Measurements from ENCODE around the gene MSH3. TPM values are rescaled to one million over a fixed set of nuclear protein-coding genes. Genes with fewer than 3 reads are reported as not detected.
"Not testable (repeated sequence)": the region's sequence is repeated elsewhere in the genome, so short reads cannot be mapped to it uniquely, and the experiment has no call there.

MSH3 gene
- total and polyA plus RNA-seq, 2 donors from 2014 or later: 7.0 to 22.1 TPM

DNA sequence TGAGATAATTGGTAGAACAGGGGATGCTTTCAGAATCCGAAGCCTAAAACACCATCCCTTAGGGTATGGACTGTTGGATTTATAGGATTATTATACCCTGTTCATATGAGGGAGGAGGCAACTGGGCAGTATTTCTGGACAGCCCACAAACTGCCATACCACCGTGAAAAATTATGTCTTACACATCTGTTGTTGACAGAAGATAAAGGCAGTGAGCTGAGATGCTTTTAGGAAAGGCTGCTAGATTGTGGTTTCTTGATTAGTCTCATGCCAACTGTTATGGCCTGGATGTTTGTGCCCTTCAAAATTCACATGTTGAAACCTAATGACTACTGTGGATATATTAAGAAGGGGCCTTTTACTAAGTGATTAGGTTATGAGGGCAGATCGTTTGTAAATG, 84.0 kb downstream of the MSH3 start:
- H3K4me1 ChIP-seq (ENCODE audit: control insufficient read depth in 2 of 3, insufficient read depth in 2 of 3, low read depth in 1 of 3, low read length in 3 of 3): peaks cover 0 to 5% (median 0%) of the 10 kb centered on the region in 3 donors
- H3K9me3 ChIP-seq (ENCODE audit: control insufficient read depth in 2 of 3, insufficient read depth in 1 of 3, low read length in 3 of 3): no peaks in the 10 kb centered on the region
- no peak overlapping the region for H3K4me3 ChIP-seq (ENCODE audit: low read length in 3 of 3)
- H3K9ac ChIP-seq (ENCODE audit: low read length in 3 of 3): no peak overlapping the region
- H3K27ac ChIP-seq (ENCODE audit: low read depth in 2 of 2, low read length in 2 of 2): no peak overlapping the region
- no peaks in the 10 kb centered on the region for H3K27me3 ChIP-seq (ENCODE audit: control insufficient read depth, insufficient read depth, low read length)
- FAIRE-seq: no peak
- intact Hi-C loops (cut with DNase I): no loop called here
- TF ChIP-seq, protein P1, sequence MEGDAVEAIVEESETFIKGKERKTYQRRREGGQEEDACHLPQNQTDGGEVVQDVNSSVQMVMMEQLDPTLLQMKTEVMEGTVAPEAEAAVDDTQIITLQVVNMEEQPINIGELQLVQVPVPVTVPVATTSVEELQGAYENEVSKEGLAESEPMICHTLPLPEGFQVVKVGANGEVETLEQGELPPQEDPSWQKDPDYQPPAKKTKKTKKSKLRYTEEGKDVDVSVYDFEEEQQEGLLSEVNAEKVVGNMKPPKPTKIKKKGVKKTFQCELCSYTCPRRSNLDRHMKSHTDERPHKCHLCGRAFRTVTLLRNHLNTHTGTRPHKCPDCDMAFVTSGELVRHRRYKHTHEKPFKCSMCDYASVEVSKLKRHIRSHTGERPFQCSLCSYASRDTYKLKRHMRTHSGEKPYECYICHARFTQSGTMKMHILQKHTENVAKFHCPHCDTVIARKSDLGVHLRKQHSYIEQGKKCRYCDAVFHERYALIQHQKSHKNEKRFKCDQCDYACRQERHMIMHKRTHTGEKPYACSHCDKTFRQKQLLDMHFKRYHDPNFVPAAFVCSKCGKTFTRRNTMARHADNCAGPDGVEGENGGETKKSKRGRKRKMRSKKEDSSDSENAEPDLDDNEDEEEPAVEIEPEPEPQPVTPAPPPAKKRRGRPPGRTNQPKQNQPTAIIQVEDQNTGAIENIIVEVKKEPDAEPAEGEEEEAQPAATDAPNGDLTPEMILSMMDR (IDR thresholded peaks at IDR 0.05; ENCODE audit: borderline replicate concordance, extremely low read depth, insufficient read depth): no peak
- H3K36me3 ChIP-seq (ENCODE audit: control insufficient read depth in 2 of 3, insufficient read depth in 3 of 3, low read length in 3 of 3): no peaks in the 10 kb centered on the region
- no peak for DNase-seq

DNA sequence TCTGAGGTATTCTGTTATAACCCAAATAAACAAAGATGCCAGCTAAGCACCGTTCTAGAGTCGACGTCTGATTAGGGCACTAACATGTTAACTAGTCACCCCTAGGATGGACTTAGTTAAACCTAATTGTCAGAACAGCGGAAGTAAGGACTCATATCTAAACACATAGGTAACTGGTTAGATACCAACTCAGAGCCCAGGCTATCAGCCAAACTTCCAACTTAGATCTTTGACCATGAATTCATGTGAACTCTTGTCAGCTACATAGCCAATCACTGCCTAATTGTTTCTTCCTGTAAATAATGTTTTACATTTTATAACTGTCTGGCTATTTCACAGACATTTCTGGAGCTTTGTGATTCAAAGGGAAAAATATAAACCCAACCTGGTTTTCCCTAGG, 84.6 kb downstream of the MSH3 start:
- Histone ChIP-seq H3K27ac (ENCODE audit: low read depth in 2 of 2, low read length in 2 of 2) (peak overlapping the region; percentile 6 to 28), H3K36me3 (ENCODE audit: control insufficient read depth in 2 of 3, insufficient read depth in 3 of 3, low read length in 3 of 3) (no peaks in the 10 kb centered on the region), H3K4me1 (ENCODE audit: control insufficient read depth in 2 of 3, insufficient read depth in 2 of 3, low read depth in 1 of 3, low read length in 3 of 3) (peaks cover 0 to 5% (median 0%) of the 10 kb centered on the region in 3 donors), H3K9ac (ENCODE audit: low read length in 3 of 3) (no peak overlapping the region), H3K4me3 (ENCODE audit: low read length in 3 of 3) (no peak overlapping the region), H3K9me3 (ENCODE audit: control insufficient read depth in 2 of 3, insufficient read depth in 1 of 3, low read length in 3 of 3) (no peaks in the 10 kb centered on the region), H3K27me3 (ENCODE audit: control insufficient read depth, insufficient read depth, low read length) (no peaks in the 10 kb centered on the region)
- TF ChIP-seq, protein P1 (IDR thresholded peaks at IDR 0.05; ENCODE audit: borderline replicate concordance, extremely low read depth, insufficient read depth): no peak
- intact Hi-C loops (cut with DNase I): no loop called here
- FAIRE-seq (no peak), DNase-seq (no peak)

DNA sequence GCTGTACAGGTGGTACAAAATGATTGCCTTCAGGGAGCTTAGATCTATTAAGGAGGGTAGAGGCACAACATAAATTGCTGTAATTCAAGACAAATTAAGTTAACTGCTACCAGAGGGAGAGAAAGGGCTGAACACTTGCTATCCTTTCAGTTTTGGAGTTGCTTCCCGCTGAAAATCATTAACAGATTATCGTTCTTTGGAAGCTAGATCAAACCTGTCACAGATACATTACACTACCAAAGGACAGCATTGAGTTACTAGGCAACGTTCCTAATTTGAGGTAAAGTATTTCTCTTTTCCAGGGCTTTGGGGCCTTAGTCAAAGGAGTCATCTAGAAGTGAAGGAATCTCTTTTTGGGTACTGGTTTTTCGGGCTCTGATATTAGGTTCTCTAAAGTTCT, 85.0 kb downstream of the MSH3 start:
- Histone ChIP-seq H3K9ac (ENCODE audit: low read length in 3 of 3) (no peak overlapping the region), H3K27ac (ENCODE audit: low read depth in 2 of 2, low read length in 2 of 2) (peak overlapping the region; percentile 6 to 28), H3K9me3 (ENCODE audit: control insufficient read depth in 2 of 3, insufficient read depth in 1 of 3, low read length in 3 of 3) (no peaks in the 10 kb centered on the region), H3K4me1 (ENCODE audit: control insufficient read depth in 2 of 3, insufficient read depth in 2 of 3, low read depth in 1 of 3, low read length in 3 of 3) (peaks cover 0 to 5% (median 0%) of the 10 kb centered on the region in 3 donors), H3K4me3 (ENCODE audit: low read length in 3 of 3) (no peak overlapping the region), H3K27me3 (ENCODE audit: control insufficient read depth, insufficient read depth, low read length) (no peaks in the 10 kb centered on the region), H3K36me3 (ENCODE audit: control insufficient read depth in 2 of 3, insufficient read depth in 3 of 3, low read length in 3 of 3) (peaks cover 0 to under 1% (median 0%) of the 10 kb centered on the region in 3 donors)
- no peak for DNase-seq
- FAIRE-seq: no peak
- TF ChIP-seq, protein P1 (IDR thresholded peaks at IDR 0.05; ENCODE audit: borderline replicate concordance, extremely low read depth, insufficient read depth): no peak
- intact Hi-C loops (cut with DNase I): no loop called here

DNA sequence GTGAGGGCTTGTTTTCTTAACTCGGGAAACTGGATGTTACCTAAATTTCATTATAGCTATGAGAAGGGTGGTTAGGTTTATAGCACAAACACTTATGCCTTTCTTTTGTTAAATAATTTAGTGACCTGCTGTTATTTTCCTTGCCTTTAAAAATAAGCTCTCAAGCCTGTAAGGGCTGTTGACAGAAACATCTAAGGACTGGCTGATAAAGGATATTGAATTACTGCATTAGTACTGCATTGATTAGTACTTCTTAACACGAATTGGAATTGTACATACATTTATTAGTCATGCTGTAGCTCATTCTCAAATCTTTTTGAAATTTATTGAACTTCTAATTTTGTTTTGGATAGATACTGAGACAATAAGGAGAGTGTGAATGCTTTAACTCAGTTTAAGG, 85.4 kb downstream of the MSH3 start:
- FAIRE-seq: no peak
- Histone ChIP-seq H3K27ac (ENCODE audit: low read depth in 2 of 2, low read length in 2 of 2) (no peak overlapping the region), H3K27me3 (ENCODE audit: control insufficient read depth, insufficient read depth, low read length) (no peaks in the 10 kb centered on the region), H3K9ac (ENCODE audit: low read length in 3 of 3) (no peak overlapping the region), H3K9me3 (ENCODE audit: control insufficient read depth in 2 of 3, insufficient read depth in 1 of 3, low read length in 3 of 3) (no peaks in the 10 kb centered on the region), H3K4me3 (ENCODE audit: low read length in 3 of 3) (no peak overlapping the region), H3K4me1 (ENCODE audit: control insufficient read depth in 2 of 3, insufficient read depth in 2 of 3, low read depth in 1 of 3, low read length in 3 of 3) (peaks cover 0 to 5% (median 0%) of the 10 kb centered on the region in 3 donors), H3K36me3 (ENCODE audit: control insufficient read depth in 2 of 3, insufficient read depth in 3 of 3, low read length in 3 of 3) (peaks cover 0 to 4% (median 3%) of the 10 kb centered on the region in 3 donors)
- intact Hi-C loops (cut with DNase I): no loop called here
- no peak for DNase-seq
- TF ChIP-seq, protein P1 (IDR thresholded peaks at IDR 0.05; ENCODE audit: borderline replicate concordance, extremely low read depth, insufficient read depth): no peak

DNA sequence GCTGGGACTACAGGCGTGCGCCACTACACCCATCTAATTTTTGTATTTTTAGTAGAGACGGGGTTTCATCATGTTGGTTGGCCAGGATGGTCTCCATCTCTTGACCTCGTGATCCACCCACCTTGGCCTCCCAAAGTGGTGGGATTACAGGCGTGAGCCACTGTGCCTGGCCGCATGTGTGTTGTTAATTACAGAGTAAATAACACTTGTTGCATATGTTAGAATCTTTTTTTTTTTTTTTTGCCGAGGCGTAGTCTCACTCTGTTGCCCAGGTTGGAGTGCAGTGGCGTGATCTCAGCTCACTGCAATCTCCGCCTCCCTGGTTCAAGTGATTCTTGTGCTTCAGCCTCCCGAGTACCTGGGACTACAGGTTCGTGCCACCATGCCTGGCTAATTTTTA, 86.0 kb downstream of the MSH3 start:
- intact Hi-C loops (cut with DNase I); H3K27me3 ChIP-seq (ENCODE audit: control insufficient read depth, insufficient read depth, low read length); H3K4me1 ChIP-seq (ENCODE audit: control insufficient read depth in 2 of 3, insufficient read depth in 2 of 3, low read depth in 1 of 3, low read length in 3 of 3); H3K4me3 ChIP-seq (ENCODE audit: low read length in 3 of 3); H3K9ac ChIP-seq (ENCODE audit: low read length in 3 of 3); H3K9me3 ChIP-seq (ENCODE audit: control insufficient read depth in 2 of 3, insufficient read depth in 1 of 3, low read length in 3 of 3); DNase-seq; FAIRE-seq; H3K27ac ChIP-seq (ENCODE audit: low read depth in 2 of 2, low read length in 2 of 2): not testable (repeated sequence)
- peaks cover 0 to 10% (median 4%) of the 10 kb centered on the region in 3 donors for H3K36me3 ChIP-seq (ENCODE audit: control insufficient read depth in 2 of 3, insufficient read depth in 3 of 3, low read length in 3 of 3)
